Measurements from ENCODE around the gene C12orf43. TPM values are rescaled to one million over a fixed set of nuclear protein-coding genes. Genes with fewer than 3 reads are reported as not detected.

Gene C12orf43, protein sequence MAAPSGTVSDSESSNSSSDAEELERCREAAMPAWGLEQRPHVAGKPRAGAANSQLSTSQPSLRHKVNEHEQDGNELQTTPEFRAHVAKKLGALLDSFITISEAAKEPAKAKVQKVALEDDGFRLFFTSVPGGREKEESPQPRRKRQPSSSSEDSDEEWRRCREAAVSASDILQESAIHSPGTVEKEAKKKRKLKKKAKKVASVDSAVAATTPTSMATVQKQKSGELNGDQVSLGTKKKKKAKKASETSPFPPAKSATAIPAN
- total RNA-seq, result 12.5 and 18.0 TPM in 2 replicates

GRCh38 chr12:121015825-121016766 is at the start of gene C12orf43:
TSS of gene C12orf43 (minus strand) at chr12:121016487. CDS start at chr12:121016474, 13 bp downstream.

DNA sequence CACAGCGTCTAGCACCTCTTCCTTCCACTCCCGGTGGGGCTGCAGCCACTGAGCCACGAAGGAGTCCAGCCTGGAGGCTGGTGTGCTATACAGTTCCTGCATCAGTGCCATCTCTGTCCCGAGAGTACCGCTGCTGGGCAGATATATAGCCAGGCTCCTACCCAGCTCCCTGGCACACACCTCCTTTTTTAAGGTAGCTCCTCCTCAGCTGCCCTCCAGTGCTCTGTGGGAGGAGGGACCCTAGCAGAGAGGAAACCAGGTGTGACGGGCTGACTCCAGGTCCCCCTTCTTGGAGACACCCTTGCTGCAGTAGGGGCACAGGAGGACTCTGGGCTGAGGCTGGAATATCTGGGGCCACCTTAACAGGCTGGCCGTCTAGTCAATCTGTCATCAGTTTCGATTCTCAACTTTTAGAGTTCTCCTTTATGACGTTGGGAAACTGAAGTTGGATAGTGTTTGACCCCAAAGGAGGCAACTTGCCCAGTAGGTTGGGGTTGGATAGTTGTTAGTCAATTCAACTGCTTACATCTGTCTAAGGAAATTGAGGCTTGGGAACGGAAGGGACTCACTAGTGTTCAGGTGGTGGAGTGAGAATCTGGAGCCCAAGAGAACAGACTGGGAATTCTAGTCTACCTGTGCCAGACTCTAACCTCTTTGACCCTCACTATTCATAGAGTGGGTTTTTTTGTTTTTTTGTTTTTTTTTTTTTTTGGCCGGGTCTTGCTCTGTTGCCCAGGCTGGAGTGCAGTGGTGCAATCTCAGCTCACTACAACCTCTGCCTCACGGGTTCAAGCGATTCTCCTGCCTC is 22.8 kb upstream of the C12orf43 start, which contains the start of gene OASL:
TSS of gene OASL (minus strand) at position 386 of the 808 bp plus-strand sequence. CDS start at position 111, 275 bp downstream.

GRCh38 chr12:120978296-120979219 is 37.7 kb downstream of the C12orf43 start, which contains the start of gene HNF1A:
TSS of gene HNF1A (plus strand) at chr12:120978543. CDS start at chr12:120978769, 226 bp downstream.

Other genes starting within 250 kb of the C12orf43 start
- gene SPPL3, start 112.1 kb downstream of the C12orf43 start, total RNA-seq, result 9.6 TPM in 2 replicates
- not detected in 2 replicates for gene HNF1A, start 37.9 kb downstream of the C12orf43 start, total RNA-seq
- gene OASL, start 22.8 kb upstream of the C12orf43 start, total RNA-seq, result 0.73 and 1.6 TPM in 2 replicates
- gene P2RX7, start 116.4 kb upstream of the C12orf43 start, total RNA-seq, result 0.59 and 1.8 TPM in 2 replicates
- gene P2RX4, start 193.6 kb upstream of the C12orf43 start, total RNA-seq, result 10.3 and 10.6 TPM in 2 replicates

Measured in subcutaneous preadipocyte (primary cell).